H1 (cell line): ENCODE results near the gene TBC1D3I. TPM values are rescaled to one million over a fixed set of nuclear protein-coding genes. Genes with fewer than 3 reads are reported as not detected.
"Not testable (repeated sequence)": the region's sequence is repeated elsewhere in the genome, so short reads cannot be mapped to it uniquely, and the experiment has no call there.

Experiments used
- CTCF ChIA-PET: fragments of 300-600 bp; sonication (Branson Sonifier 250); formaldehyde crosslinking; loops from one replicate; lab custom pipeline; 2021; ENCODE audit not compliant: partially characterized antibody; lab: Charles Lee
- POLR2A ChIA-PET: fragments of 300-600 bp; sonication (Branson Sonifier 250); formaldehyde crosslinking; loops from one replicate; lab custom pipeline; 2021; ENCODE audit warnings: inconsistent platforms; ENCODE audit not compliant: partially characterized antibody; lab: Charles Lee
- DNase-seq, 2 experiments: peaks; one replicate each; pipeline versions ENCODE4 v3.0.0 to v3.0.0-alpha.2; 2010 to 2022; ENCODE audit warnings: low spot score in 2 of 2, low read depth in 1 of 2, mixed read lengths in 1 of 2
- FAIRE-seq: peaks from 2 replicates; lab custom pipeline; 2011; peaks lifted over from hg19 to GRCh38; lab: Jason Lieb, UNC
- H2AFZ ChIP-seq: 2 replicates; pipeline ENCODE4 v1.8.1; 2012; ENCODE audit warnings: low read length, inconsistent platforms
- H2AK5ac ChIP-seq: 2 replicates; pipeline ENCODE4 v1.6.1; 2013; ENCODE audit warnings: low read depth, low read length
- H2BK120ac ChIP-seq: replicated peaks from 2 replicates; pipeline ENCODE3; 2013; ENCODE audit warnings: low read depth, low read length, inconsistent platforms
- H2BK12ac ChIP-seq: 2 replicates; pipeline ENCODE4 v1.6.1; 2013; ENCODE audit warnings: low read depth, low read length
- H2BK15ac ChIP-seq: 2 replicates; pipeline ENCODE4 v1.6.1; 2013; ENCODE audit warnings: low read length
- H2BK20ac ChIP-seq: 2 replicates; pipeline ENCODE4 v1.6.1; 2013; ENCODE audit warnings: low read length
- H2BK5ac ChIP-seq: 2 replicates; pipeline ENCODE4 v1.6.1; 2013; ENCODE audit warnings: low read depth, low read length
- H3K14ac ChIP-seq: 2 replicates; pipeline ENCODE4 v1.6.1; 2013; ENCODE audit warnings: inconsistent platforms; ENCODE audit not compliant: insufficient read length
- H3K18ac ChIP-seq: 2 replicates; pipeline ENCODE4 v1.6.1; 2013; ENCODE audit warnings: low read length; ENCODE audit errors: extremely low read depth
- H3K23ac ChIP-seq: 2 replicates; pipeline ENCODE4 v1.6.1; 2013; ENCODE audit warnings: inconsistent platforms; ENCODE audit not compliant: insufficient read length
- H3K23me2 ChIP-seq: 2 replicates; pipeline ENCODE4 v1.6.1; 2013; ENCODE audit warnings: low read depth, low read length
- H3K27ac ChIP-seq: 2 replicates; pipeline ENCODE4 v1.6.1; 2011; ENCODE audit warnings: low read depth, low read length, inconsistent platforms
- H3K27me3 ChIP-seq, 4 experiments: replicated peaks in 1 of 4; 1 replicate in 1 of 4; 2 replicates in 3 of 4; pipeline versions ENCODE4 v1.6.1 to v1.8.1; 2011 to 2013; ENCODE audit warnings: low read length in 3 of 4, mild to moderate bottlenecking in 3 of 4, inconsistent platforms in 2 of 4, mixed read lengths in 2 of 4, moderate library complexity in 1 of 4; ENCODE audit not compliant: control insufficient read depth in 3 of 4, insufficient read depth in 3 of 4; ENCODE audit errors: extremely low read depth in 1 of 4
- H3K36me3 ChIP-seq, 4 experiments: 2 replicates each; pipeline versions ENCODE4 v1.6.1 to v1.8.1; 2011 to 2013; ENCODE audit warnings: mild to moderate bottlenecking in 4 of 4, low read length in 3 of 4, moderate library complexity in 2 of 4, control low read depth in 1 of 4, inconsistent platforms in 1 of 4; ENCODE audit not compliant: insufficient read depth in 4 of 4, control insufficient read depth in 2 of 4
- H3K4ac ChIP-seq: replicated peaks from 2 replicates; pipeline ENCODE3; 2013; ENCODE audit warnings: low read length, low read depth, mixed read lengths, inconsistent platforms; ENCODE audit not compliant: insufficient read length
- H3K4me1 ChIP-seq, 4 experiments: replicated peaks in 1 of 4; 1 replicate in 1 of 4; 2 replicates in 3 of 4; pipeline versions ENCODE4 v1.6.1 to v1.8.1; 2011 to 2013; ENCODE audit warnings: low read length in 3 of 4, inconsistent platforms in 2 of 4, mixed read lengths in 1 of 4; ENCODE audit not compliant: insufficient read depth in 4 of 4, control insufficient read depth in 3 of 4
- H3K4me2 ChIP-seq, 2 experiments: 2 replicates each; pipeline versions ENCODE4 v1.6.1 to v1.8.1; 2011 to 2013; ENCODE audit warnings: low read depth in 2 of 2, low read length in 2 of 2, control low read depth in 1 of 2, inconsistent platforms in 1 of 2, mild to moderate bottlenecking in 1 of 2; ENCODE audit not compliant: insufficient read depth in 1 of 2
- H3K4me3 ChIP-seq, 4 experiments: fragments of 200-600, 300-600 bp in 1 of 4; sonication (generic), shearing (Covaris generic), sonication (Bioruptor Twin) in 1 of 4; 2 replicates each; pipeline versions ENCODE4 v1.5.1 to v1.8.1; 2011 to 2016; ENCODE audit warnings: low read length in 4 of 4, low read depth in 3 of 4, control low read depth in 2 of 4, inconsistent platforms in 2 of 4, mild to moderate bottlenecking in 2 of 4, mixed read lengths in 1 of 4, moderate library complexity in 1 of 4; ENCODE audit not compliant: insufficient read depth in 2 of 4; ENCODE audit errors: extremely low read depth in 1 of 4
- H3K56ac ChIP-seq: replicated peaks from 2 replicates; pipeline ENCODE3; 2013; ENCODE audit warnings: low read depth, mild to moderate bottlenecking, mixed read lengths, low read length, inconsistent platforms; ENCODE audit not compliant: insufficient read length
- H3K79me1 ChIP-seq: 2 replicates; pipeline ENCODE4 v1.6.1; 2013; ENCODE audit warnings: low read depth, low read length, control low read depth
- H3K79me2 ChIP-seq, 2 experiments: 2 replicates each; pipeline versions ENCODE4 v1.6.1 to v1.8.1; 2012 to 2013; ENCODE audit warnings: low read length in 2 of 2, mild to moderate bottlenecking in 2 of 2, inconsistent platforms in 1 of 2; ENCODE audit not compliant: insufficient read depth in 2 of 2, control insufficient read depth in 1 of 2
- H3K9ac ChIP-seq, 4 experiments: replicated peaks in 1 of 4; 1 replicate in 1 of 4; 2 replicates in 3 of 4; pipeline versions ENCODE4 v1.6.1 to v1.8.1; 2011 to 2013; ENCODE audit warnings: low read depth in 3 of 4, low read length in 3 of 4, control low read depth in 2 of 4, mild to moderate bottlenecking in 2 of 4, moderate library complexity in 2 of 4, inconsistent platforms in 1 of 4; ENCODE audit errors: extremely low read depth in 1 of 4
- H3K9me3 ChIP-seq, 2 experiments: 2 replicates each; pipeline versions ENCODE4 v1.6.1 to v1.8.1; 2012 to 2013; ENCODE audit warnings: mild to moderate bottlenecking in 2 of 2, moderate library complexity in 2 of 2, control low read depth in 1 of 2, inconsistent platforms in 1 of 2, low read depth in 1 of 2, low read length in 1 of 2, mixed read lengths in 1 of 2; ENCODE audit not compliant: insufficient read depth in 2 of 2
- H4K20me1 ChIP-seq, 2 experiments: replicated peaks in 1 of 2; 2 replicates each; pipeline versions ENCODE3 to v1.8.1; 2011 to 2013; ENCODE audit warnings: inconsistent platforms in 2 of 2, low read length in 2 of 2, mild to moderate bottlenecking in 1 of 2; ENCODE audit not compliant: insufficient read depth in 2 of 2, control insufficient read depth in 1 of 2
- H4K5ac ChIP-seq: 2 replicates; pipeline ENCODE4 v1.6.1; 2013; ENCODE audit warnings: low read length, low read depth, mixed read lengths, inconsistent platforms; ENCODE audit not compliant: insufficient read length
- H4K8ac ChIP-seq: 2 replicates; pipeline ENCODE4 v1.8.0; 2013; ENCODE audit warnings: mild to moderate bottlenecking, moderate library complexity, low read length, inconsistent platforms; ENCODE audit not compliant: insufficient read depth; ENCODE audit errors: extremely low read depth
- H4K91ac ChIP-seq: replicated peaks from 2 replicates; pipeline ENCODE3; 2013; ENCODE audit warnings: low read length, mixed read lengths, inconsistent platforms; ENCODE audit not compliant: insufficient read length
- WGBS, 2 experiments: shearing (Covaris generic) in 1 of 2; methylation state at CpG; one replicate each; pipeline versions ENCODE4 v1.1.6 to v1.1.7; 2013 to 2015; ENCODE audit warnings: low lambda C conversion rate in 2 of 2, mixed read lengths in 2 of 2, inconsistent platforms in 1 of 2, low coverage in 1 of 2, missing lambda C conversion rate in 1 of 2; ENCODE audit not compliant: insufficient replicate concordance in 2 of 2, insufficient coverage in 1 of 2, insufficient read length in 1 of 2; ENCODE audit errors: extremely low coverage in 1 of 2, missing lambda C conversion rate in 1 of 2; 5-methylcytosine and 5-hydroxymethylcytosine counted together
- polyA plus RNA-seq, 7 experiments: library from polyadenylated mRNA; depleted of rRNA in 3 of 7; stranded (reverse) in 5 of 7; unstranded in 2 of 7; fragments of >200 nt in 5 of 7; fragments of 200-250 nt in 2 of 7; gene quantifications; 1 replicate in 5 of 7; 2 replicates in 1 of 7; 4 replicates in 1 of 7; pipeline versions ENCODE4 v1.2.1 to v1.2.3, GENCODE V29; 2011 to 2013; ENCODE audit warnings: missing spikeins in 2 of 7, mixed read lengths in 2 of 7
- total RNA-seq: library from RNA; stranded (reverse); fragmentation: NEBNext Ultra II Directional; extraction: Animal tissue kit (Norgen Biotek cat#: 25700); gene quantifications from 2 replicates; pipeline ENCODE4 v1.2.1, GENCODE V29; 2021

Gene TBC1D3I
- total and polyA plus RNA-seq, 2 of the 8 experiments (the other 6 are each of a cell fraction or from before 2014, with no cell fraction given) = 2.3 TPM; not detected in 1

GRCh38 chr17:36220737-36221580 is 43.4 kb downstream of the TBC1D3I start:
- H2BK12ac ChIP-seq, H2BK20ac ChIP-seq, H4K91ac ChIP-seq, H3K79me1 ChIP-seq, CTCF ChIA-PET, H3K36me3 ChIP-seq, H3K27me3 ChIP-seq, H3K23me2 ChIP-seq, H3K27ac ChIP-seq, H3K4ac ChIP-seq, H4K5ac ChIP-seq, H3K23ac ChIP-seq, DNase-seq, H2BK5ac ChIP-seq, H4K8ac ChIP-seq, H3K79me2 ChIP-seq, H2AFZ ChIP-seq, H3K14ac ChIP-seq, H4K20me1 ChIP-seq, H2BK120ac ChIP-seq, H3K4me2 ChIP-seq, H2AK5ac ChIP-seq, H2BK15ac ChIP-seq, H3K18ac ChIP-seq, H3K4me3 ChIP-seq, H3K56ac ChIP-seq, POLR2A ChIA-PET, H3K9ac ChIP-seq, H3K4me1 ChIP-seq, FAIRE-seq: not testable (repeated sequence)
- peaks cover 18 to 30% of the 10 kb centered on the region in 2 experiments; a peak in 3 of 4 replicates for H3K9me3 ChIP-seq
- 72% methylated on average over 3 of the region's 3 CpGs; no CpG with 5 or more reads in 1 of the 2 experiments for WGBS, 2 experiments
